K562 (cell line): ENCODE data around the gene CCDC32. TPM values are rescaled to one million over a fixed set of nuclear protein-coding genes. Genes with fewer than 3 reads are reported as not detected.

ENCODE experiments used
- HDAC8 ChIP-seq: fragments of 450-650 bp; IDR thresholded peaks from 2 replicates; pipeline ENCODE4 v1.6.1; 2016; ENCODE audit warnings: mild to moderate bottlenecking, missing genetic modification characterization, moderate library complexity, missing compliant biosample characterization
- HLTF ChIP-seq: fragments of 450-650 bp; IDR thresholded peaks from 2 replicates; pipeline ENCODE4 v1.6.1; 2016
- HMGN3 ChIP-seq: IDR thresholded peaks from 2 replicates; pipeline ENCODE4 v1.6.1; 2011; ENCODE audit warnings: borderline replicate concordance, low read depth, mild to moderate bottlenecking, mixed read lengths, low read length; ENCODE audit not compliant: insufficient read length; ENCODE audit errors: extremely low read depth
- HNRNPUL1 ChIP-seq: fragments of 200-400 bp; formaldehyde crosslinking; IDR thresholded peaks from 2 replicates; pipeline ENCODE4 v1.6.1; 2017; ENCODE audit warnings: low read length
- HOXB6 ChIP-seq: fragments of 250-450 bp; sonication (Bioruptor Pico); IDR thresholded peaks from 2 replicates; pipeline ENCODE4 v1.5.1; 2022; ENCODE audit warnings: mild to moderate bottlenecking, borderline replicate concordance
- RBBP5 ChIP-seq: fragments of 200-600 bp; sonication (generic); IDR thresholded peaks from 2 replicates; pipeline ENCODE4 v1.6.1; 2012; ENCODE audit warnings: borderline replicate concordance, mild to moderate bottlenecking, low read length, control low read depth, inconsistent platforms; ENCODE audit not compliant: insufficient read depth, poor library complexity, severe bottlenecking
- REST ChIP-seq, 2 experiments: fragments of 450-650 bp; formaldehyde crosslinking in 1 of 2; IDR thresholded peaks; 2 replicates each; pipeline versions ENCODE4 v1.4.0 to v1.6.1; 2014 to 2020; ENCODE audit warnings: mild to moderate bottlenecking in 2 of 2, borderline replicate concordance in 1 of 2, low read depth in 1 of 2
- SRF ChIP-seq, 2 experiments: fragments of 250-450, 450-650 bp in 1 of 2; sonication (Bioruptor Pico) in 1 of 2; sonication (generic) in 1 of 2; formaldehyde crosslinking; IDR thresholded peaks; 2 replicates each; pipeline versions ENCODE4 v1.5.0 to v1.5.1; 2020 to 2022; ENCODE audit warnings: mild to moderate bottlenecking in 1 of 2, missing genetic modification reagents in 1 of 2
- ZBTB11 ChIP-seq, 3 experiments: fragments of 200-800 bp in 1 of 3; fragments of 250-450 bp in 1 of 3; fragments of 450-650 bp in 1 of 3; sonication (Bioruptor Pico) in 1 of 3; sonication (Bioruptor generic) in 1 of 3; formaldehyde crosslinking in 1 of 3; IDR thresholded peaks; 2 replicates each; pipeline versions ENCODE4 v1.6.1 to v1.8.0; 2016 to 2022; ENCODE audit warnings: mild to moderate bottlenecking in 2 of 3, missing genetic modification characterization in 2 of 3, missing compliant biosample characterization in 1 of 3, moderate library complexity in 1 of 3
- ZC3H4 ChIP-seq: sonication (generic); formaldehyde crosslinking; IDR thresholded peaks from 2 replicates; pipeline ENCODE4 v1.9.0; 2021; ENCODE audit warnings: missing genetic modification reagents, borderline replicate concordance
- ZNF274 ChIP-seq: IDR thresholded peaks from 2 replicates; pipeline ENCODE4 v1.6.1; 2011; ENCODE audit warnings: low read depth, mild to moderate bottlenecking, low read length, moderate library complexity, borderline replicate concordance
- ZNF766 ChIP-seq: fragments of 200-800 bp; sonication (Bioruptor generic); conservative IDR thresholded peaks from 2 replicates; pipeline ENCODE4 v1.6.1; 2016; ENCODE audit warnings: missing genetic modification characterization, missing compliant biosample characterization
- polyA plus RNA-seq, 8 experiments: library from polyadenylated mRNA; depleted of rRNA in 4 of 8; stranded (reverse) in 5 of 8; unstranded in 3 of 8; fragments of >200 nt; fragmentation: Nextera tagmentation in 2 of 8; fragmentation: Illumina TruSeq in 1 of 8; extraction: Ambion mirVana in 2 of 8; extraction: Trizol in 1 of 8; gene quantifications; 2 replicates each; pipeline versions ENCODE4 v1.2.1 to v1.2.3, GENCODE V29; 2011 to 2014; ENCODE audit warnings: inconsistent platforms in 1 of 8, missing spikeins in 1 of 8
- total RNA-seq, 7 experiments: library from RNA; depleted of rRNA in 6 of 7; stranded (reverse); fragments of >200 nt in 6 of 7; fragmentation: Illumina TruSeq in 2 of 7; extraction: Trizol in 2 of 7; gene quantifications; 2 replicates each; pipeline versions ENCODE4 v1.2.1 to v1.2.3, GENCODE V29; 2011 to 2021; ENCODE audit warnings: low replicate concordance in 1 of 7

CCDC32 gene
- total and polyA plus RNA-seq, 9 of the 15 experiments (the other 6 are each of a cell fraction or from before 2014, with no cell fraction given), result 22.2 to 94.8 (median 37.1) TPM

DNA sequence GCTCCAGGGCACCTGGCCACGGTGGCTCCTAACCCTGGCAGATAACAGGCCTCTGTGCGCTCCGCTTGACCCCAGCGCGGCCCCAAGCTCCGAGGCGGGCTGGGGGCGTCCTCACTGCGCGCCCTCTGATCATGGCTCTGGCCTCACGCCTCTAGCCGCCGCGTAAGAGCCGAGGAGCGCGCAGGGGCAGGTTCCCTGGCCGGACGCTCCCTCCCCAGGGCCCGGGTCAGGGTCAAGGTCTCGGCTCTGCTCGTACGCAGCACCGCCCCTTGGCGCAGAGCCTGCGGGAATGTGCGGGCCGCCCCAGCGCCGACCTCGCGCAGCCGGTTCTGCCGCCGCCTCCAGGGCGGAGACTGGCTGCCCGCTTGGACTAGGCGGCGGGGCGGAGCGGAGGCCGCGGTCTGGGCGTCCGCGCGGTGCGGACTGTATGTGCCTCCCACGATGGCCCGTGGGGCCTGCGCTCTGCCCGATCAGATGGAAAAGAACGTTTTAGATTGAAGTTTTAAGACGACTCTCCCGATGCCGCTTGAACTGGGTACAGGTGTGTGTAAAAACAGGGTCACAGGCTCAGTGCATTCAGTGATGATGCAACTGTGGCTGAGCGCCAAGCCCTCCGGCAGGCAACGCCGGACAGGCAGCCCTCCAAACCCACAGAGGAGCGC, 53.2 kb downstream of the CCDC32 start (continued):
- TF ChIP-seq REST (IDR thresholded peaks at IDR 0.05; ENCODE audit: borderline replicate concordance) (peak; percentile 28; the same call in 1 of the 2 replicates), REST (CRISPR knock-in tag; IDR thresholded peaks at IDR 0.05; ENCODE audit: low read depth) (no peak), SRF (CRISPR knock-in tag; IDR thresholded peaks at IDR 0.05) (peak in 1 of 2 experiments; percentile 80; a peak in 1 of 4 replicates), RBBP5 (peak; percentile 41), ZC3H4 (no peak), HMGN3 (peak; percentile 89), HOXB6 (CRISPR knock-in tag) (no peak), ZNF766 (CRISPR knock-in tag) (0 out of 2 replicates have a peak, but pooled peaks have one; percentile 28), ZBTB11 (CRISPR knock-in tag; IDR thresholded peaks at IDR 0.05) (peak in 1 of 3 experiments; percentile 59; a peak in 2 of 6 replicates), ZNF274 (no peak), HDAC8 (0 out of 2 replicates have a peak, but pooled peaks have one; percentile 21), HNRNPUL1 (no peak), HLTF (no peak)
